HG03457 (cell line): ENCODE measurements around the gene NUDT17.

Experiments
- ATAC-seq: cut with Tn5 transposase; IDR thresholded peaks from one replicate; pipeline ENCODE4 v1.9.1; 2021; ENCODE audit warnings: moderate number of reproducible peaks; ENCODE audit not compliant: unreplicated experiment

NUDT17 gene

GRCh38 chr1:145887631-145888030 is 42.2 kb downstream of the NUDT17 start:
- ATAC-seq, result no peak

- no peak for ATAC-seq
These were observed 44.3 kb downstream of the NUDT17 start for GRCh38 chr1:145889722-145890121.

GRCh38 chr1:145891143-145891542 is 45.7 kb downstream of the NUDT17 start:
- no peak for ATAC-seq

GRCh38 chr1:145891587-145892485 is 46.4 kb downstream of the NUDT17 start:
- no peak for ATAC-seq

- no peak for ATAC-seq
These were observed 47.2 kb downstream of the NUDT17 start for GRCh38 chr1:145892486-145893087.

- ATAC-seq, result no peak
These were observed 48.1 kb downstream of the NUDT17 start for GRCh38 chr1:145893306-145894055.

- ATAC-seq, result no peak
These were observed 50.0 kb downstream of the NUDT17 start for GRCh38 chr1:145895471-145895870.

- ATAC-seq, result no peak
These were observed 52.5 kb downstream of the NUDT17 start for GRCh38 chr1:145897969-145898368.
